IPS-18a (cell line): ENCODE data around the gene HNRNPAB.

Source experiments
- H3K27ac ChIP-seq: one replicate; pipeline ENCODE4 v1.5.1; 2013; ENCODE audit warnings: low read length
- H3K27me3 ChIP-seq: one replicate; pipeline ENCODE4 v1.6.1; 2013; ENCODE audit warnings: mild to moderate bottlenecking, low read length; ENCODE audit not compliant: control insufficient read depth, insufficient read depth
- H3K36me3 ChIP-seq: one replicate; pipeline ENCODE4 v1.6.1; 2013; ENCODE audit warnings: low read depth, low read length; ENCODE audit not compliant: control insufficient read depth
- H3K4me1 ChIP-seq: one replicate; pipeline ENCODE4 v1.6.1; 2013; ENCODE audit warnings: low read depth, low read length; ENCODE audit not compliant: control insufficient read depth
- H3K4me3 ChIP-seq: one replicate; pipeline ENCODE4 v1.5.1; 2013; ENCODE audit warnings: low read length
- H3K9ac ChIP-seq: one replicate; pipeline ENCODE4 v1.6.1; 2013; ENCODE audit warnings: mild to moderate bottlenecking, low read length, moderate library complexity
- H3K9me3 ChIP-seq: one replicate; pipeline ENCODE4 v1.6.1; 2013; ENCODE audit warnings: low read depth, low read length; ENCODE audit not compliant: control insufficient read depth

Gene HNRNPAB

DNA sequence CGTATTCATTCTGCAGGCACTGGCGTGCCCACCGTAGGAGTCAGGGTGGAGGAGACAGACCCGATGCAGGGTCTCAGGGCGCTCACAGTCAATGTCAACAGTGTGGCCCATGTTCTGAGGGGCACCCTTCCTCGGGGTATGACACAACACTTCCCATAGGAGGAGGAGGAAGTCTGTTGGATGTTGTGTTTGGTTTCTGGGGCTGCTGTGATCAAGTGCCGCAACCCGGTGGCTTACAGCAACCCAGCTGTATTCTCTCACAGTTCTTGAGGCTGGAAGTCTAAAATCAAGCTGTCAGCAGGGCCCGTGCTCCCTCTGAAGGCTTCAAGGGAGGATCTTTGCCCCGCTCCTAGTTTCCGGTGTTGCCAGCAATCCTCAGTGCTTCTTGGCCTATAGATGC is 5.6 kb upstream of the HNRNPAB start:
- Histone ChIP-seq H3K27ac (no peak overlapping the region), H3K9ac (no peak overlapping the region), H3K9me3 (no peaks in the 10 kb centered on the region), H3K4me1 (peaks cover 10% of the 10 kb centered on the region), H3K36me3 (no peaks in the 10 kb centered on the region), H3K4me3 (no peak overlapping the region), H3K27me3 (no peaks in the 10 kb centered on the region)

DNA sequence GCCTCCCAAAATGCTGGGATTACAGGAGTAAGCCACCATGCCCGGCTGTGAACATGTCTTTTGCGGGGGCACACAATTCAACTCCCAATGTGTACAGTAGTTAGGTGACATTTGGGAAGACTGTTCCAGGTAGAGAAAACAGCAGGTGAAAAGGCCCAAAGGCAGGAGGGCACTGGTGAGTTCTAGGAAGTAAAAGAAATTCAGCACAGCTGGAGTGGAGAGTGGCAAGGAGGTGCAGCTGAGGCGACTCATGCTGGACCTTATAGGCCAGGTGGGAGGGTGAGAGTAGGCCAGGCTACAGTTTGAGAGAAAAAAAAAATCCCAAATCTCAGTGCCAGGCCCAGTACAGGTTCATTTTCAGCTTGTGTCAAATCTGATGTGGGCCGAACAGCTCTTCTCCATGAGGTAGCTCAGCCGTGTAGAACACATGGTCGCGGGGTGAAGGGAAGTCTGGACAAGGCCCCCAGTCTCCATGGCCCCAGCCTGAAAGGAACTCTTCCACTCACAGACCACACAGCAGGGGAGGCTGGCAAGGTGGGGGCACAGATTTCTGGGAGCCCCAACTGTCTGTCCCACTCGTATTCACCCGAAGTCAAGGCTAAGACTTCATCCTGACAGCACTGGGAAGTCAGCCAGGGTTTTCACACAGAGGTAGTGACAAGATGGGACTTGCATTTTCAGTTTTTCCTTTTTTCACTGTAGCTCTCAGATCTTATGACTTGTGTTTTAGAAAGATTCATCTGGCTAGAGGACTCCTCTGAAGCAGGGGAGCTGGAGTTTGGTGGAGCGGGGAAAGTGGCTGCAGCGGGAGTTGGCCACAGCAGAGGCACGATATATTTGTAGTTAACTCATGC is 4.5 kb upstream of the HNRNPAB start:
- Histone ChIP-seq H3K27ac (no peak overlapping the region), H3K27me3 (no peaks in the 10 kb centered on the region), H3K4me3 (no peak overlapping the region), H3K4me1 (peaks cover 5% of the 10 kb centered on the region), H3K9ac (no peak overlapping the region), H3K9me3 (no peaks in the 10 kb centered on the region), H3K36me3 (no peaks in the 10 kb centered on the region)

- Histone ChIP-seq H3K9ac (no peak overlapping the region), H3K4me3 (no peak overlapping the region), H3K4me1 (peaks cover 3% of the 10 kb centered on the region), H3K27me3 (no peaks in the 10 kb centered on the region), H3K27ac (no peak overlapping the region), H3K9me3 (no peaks in the 10 kb centered on the region), H3K36me3 (peaks cover 11% of the 10 kb centered on the region)
These were observed 3.0 kb upstream of the HNRNPAB start for GRCh38 chr5:178201221-178201926.

DNA sequence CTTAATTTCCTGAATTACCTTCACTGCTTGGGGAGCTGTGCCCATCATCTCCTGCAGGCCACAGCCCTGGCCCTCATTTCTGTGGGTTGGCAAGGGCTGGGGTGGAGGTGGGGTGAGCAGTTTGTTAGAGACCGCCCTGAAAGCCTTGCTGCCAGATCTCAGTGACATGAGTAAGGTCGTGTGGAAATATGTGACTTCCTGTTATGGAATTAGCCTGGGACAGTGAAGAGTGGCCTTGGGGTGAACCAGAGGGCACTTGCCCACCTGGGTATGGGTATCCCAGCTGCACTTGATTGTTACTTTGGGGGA is 2.5 kb upstream of the HNRNPAB start:
- Histone ChIP-seq H3K4me1 (peaks cover 7% of the 10 kb centered on the region), H3K4me3 (no peak overlapping the region), H3K36me3 (peaks cover 16% of the 10 kb centered on the region), H3K27ac (no peak overlapping the region), H3K9me3 (no peaks in the 10 kb centered on the region), H3K9ac (no peak overlapping the region), H3K27me3 (no peaks in the 10 kb centered on the region)

- Histone ChIP-seq H3K9ac (no peak overlapping the region), H3K27ac (no peak overlapping the region), H3K27me3 (no peaks in the 10 kb centered on the region), H3K9me3 (no peaks in the 10 kb centered on the region), H3K4me1 (peaks cover 7% of the 10 kb centered on the region), H3K36me3 (peaks cover 23% of the 10 kb centered on the region), H3K4me3 (no peak overlapping the region)
These were observed 1.8 kb upstream of the HNRNPAB start for GRCh38 chr5:178202541-178202940.

GRCh38 chr5:178203670-178204181 is 607 bp upstream of the HNRNPAB start:
- Histone ChIP-seq H3K9me3 (no peaks in the 10 kb centered on the region), H3K4me1 (peaks cover 7% of the 10 kb centered on the region), H3K27ac (no peak overlapping the region), H3K27me3 (no peaks in the 10 kb centered on the region), H3K36me3 (peaks cover 35% of the 10 kb centered on the region), H3K4me3 (peak overlapping the region; percentile 100), H3K9ac (peak overlapping the region; percentile 89)

DNA sequence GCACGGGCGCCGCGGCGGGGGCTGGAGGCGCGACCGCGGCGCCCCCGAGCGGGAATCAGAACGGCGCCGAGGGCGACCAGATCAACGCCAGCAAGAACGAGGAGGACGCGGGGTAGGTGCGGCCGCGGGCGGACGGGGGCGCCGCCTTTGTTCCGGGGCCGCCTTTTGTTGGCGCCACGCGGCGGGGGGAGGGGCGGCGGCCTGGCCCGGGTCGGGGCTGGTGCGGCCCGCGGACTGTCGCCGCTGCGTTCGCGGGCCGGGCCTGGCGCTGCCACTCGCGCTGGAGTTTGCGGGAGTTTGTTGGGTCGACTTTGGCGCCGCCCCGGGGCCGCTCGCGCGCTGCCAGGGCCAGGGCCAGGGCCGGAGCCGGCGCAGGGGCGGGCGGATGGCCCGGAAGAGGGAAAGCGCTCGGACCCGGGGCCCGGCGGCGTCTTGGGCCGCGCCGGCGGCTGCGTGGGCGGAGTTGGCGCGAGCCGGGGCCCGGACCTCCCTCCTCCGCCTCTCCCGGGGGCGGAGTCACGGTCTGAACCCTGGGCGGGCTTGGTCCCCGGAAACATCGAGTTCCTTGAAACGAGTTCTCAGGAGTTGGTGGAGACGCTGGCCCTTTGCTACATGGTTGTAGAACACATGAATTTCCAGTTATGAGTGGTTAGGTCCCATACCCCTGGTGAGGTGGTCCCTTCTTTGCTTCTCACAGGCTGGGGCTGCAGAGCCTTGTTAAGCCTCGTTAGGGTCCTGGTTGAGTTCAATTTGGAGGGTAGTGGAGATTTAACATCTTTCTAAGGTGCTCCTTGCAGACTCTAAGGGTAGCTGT is 809 bp downstream of the HNRNPAB start:
- peak overlapping the region; percentile 43 for H3K27ac ChIP-seq
- no peaks in the 10 kb centered on the region for H3K9me3 ChIP-seq
- H3K27me3 ChIP-seq: no peaks in the 10 kb centered on the region
- H3K4me1 ChIP-seq: peaks cover 7% of the 10 kb centered on the region
- peak overlapping the region; percentile 100 for H3K4me3 ChIP-seq
- peak overlapping the region; percentile 93 for H3K9ac ChIP-seq
- H3K36me3 ChIP-seq: peaks cover 49% of the 10 kb centered on the region

DNA sequence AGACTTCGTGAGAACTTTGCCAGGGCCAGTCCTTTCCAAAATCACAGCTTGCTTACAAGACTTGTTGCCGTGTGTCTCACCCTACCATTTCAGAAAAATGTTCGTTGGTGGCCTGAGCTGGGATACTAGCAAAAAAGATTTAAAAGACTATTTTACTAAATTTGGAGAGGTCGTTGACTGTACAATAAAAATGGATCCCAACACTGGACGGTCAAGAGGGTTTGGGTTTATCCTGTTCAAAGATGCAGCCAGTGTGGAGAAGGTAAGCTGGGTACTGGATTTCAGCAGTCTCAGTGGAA is 1.4 kb downstream of the HNRNPAB start:
- Histone ChIP-seq H3K27ac (no peak overlapping the region), H3K36me3 (peaks cover 54% of the 10 kb centered on the region), H3K4me1 (peaks cover 7% of the 10 kb centered on the region)

DNA sequence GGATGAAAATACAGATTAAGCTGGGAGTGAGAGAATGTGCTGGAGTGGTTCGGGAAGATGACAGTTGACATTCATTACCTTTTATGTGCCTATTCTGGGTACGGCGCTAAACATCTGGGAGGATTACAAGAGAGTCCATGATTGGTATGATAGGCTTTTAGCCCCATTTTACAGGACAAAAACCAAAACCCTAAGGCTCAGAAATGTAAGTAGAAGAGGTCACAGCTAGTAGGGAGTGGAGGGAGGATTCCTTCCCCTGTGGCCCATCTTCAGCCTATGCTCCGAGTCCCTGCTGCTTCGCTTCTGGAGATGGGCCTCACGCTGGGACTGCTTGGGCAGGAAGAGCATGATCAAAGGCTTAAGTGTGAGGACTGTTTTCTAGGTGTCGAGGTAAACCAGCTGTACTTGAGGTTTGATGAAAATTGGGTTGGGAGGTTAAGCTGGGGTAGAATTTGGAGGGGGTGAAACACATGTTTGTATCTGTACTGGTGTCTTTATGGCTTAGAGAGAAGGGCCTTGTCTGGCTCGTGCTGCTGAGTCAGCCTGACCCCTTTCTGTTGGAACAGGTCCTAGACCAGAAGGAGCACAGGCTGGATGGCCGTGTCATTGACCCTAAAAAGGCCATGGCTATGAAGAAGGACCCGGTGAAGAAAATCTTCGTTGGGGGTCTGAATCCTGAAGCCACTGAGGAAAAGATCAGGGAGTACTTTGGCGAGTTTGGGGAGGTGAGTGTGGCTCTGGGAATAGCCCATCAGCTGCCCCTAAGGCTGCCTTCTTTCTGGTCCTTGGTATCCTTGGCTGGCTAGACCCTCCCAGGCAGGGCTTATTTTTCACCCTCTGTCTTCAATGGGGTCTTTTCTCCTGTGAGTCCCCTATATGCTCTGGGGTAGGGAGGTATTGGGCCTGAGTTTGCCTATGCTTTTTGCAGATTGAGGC is 2.1 kb downstream of the HNRNPAB start:
- Histone ChIP-seq H3K4me1 (peaks cover 7% of the 10 kb centered on the region), H3K27me3 (no peaks in the 10 kb centered on the region), H3K27ac (no peak overlapping the region), H3K9me3 (no peaks in the 10 kb centered on the region), H3K4me3 (peak overlapping the region; percentile 100), H3K9ac (peak overlapping the region; percentile 93), H3K36me3 (peaks cover 62% of the 10 kb centered on the region)

More for the DNA sequence above, 1.4 kb downstream of the HNRNPAB start:
- no peaks in the 10 kb centered on the region for H3K9me3 ChIP-seq
- peak overlapping the region; percentile 93 for H3K9ac ChIP-seq
- H3K27me3 ChIP-seq: no peaks in the 10 kb centered on the region
- peak overlapping the region; percentile 100 for H3K4me3 ChIP-seq

DNA sequence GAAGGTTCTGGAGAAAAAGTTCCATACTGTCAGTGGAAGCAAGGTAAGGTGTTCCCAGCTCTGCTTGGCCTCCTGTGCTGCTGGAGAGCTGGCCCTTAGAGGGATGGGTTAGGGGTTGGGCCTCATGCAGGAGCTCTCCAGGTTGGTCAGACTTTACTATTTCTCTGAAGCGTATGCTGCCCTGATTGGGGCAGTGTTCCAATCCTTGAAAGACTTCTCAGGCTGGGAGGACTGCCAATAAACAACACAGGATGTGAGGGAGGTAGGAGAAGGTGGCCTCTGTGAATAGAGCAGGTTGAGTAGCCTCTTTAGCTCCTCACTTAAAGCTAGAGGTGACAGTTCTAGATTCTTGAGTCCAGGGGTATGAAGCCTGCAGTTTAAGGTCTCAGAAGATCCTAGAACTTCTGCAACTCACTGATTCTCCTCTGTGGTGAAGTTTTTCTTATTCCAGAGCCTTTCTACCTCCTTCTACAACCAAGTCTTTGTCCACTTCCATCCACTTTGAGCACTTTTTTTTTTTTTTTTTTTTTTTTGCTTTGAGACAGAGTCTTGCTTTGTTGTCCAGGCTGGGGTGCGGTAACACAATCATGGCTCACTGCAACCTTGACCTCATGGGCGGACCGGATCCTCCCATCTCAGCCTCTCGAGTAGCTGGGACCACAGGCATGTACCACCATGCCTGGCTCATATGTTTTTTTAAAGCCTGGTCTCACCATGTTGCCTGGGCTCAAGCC is 3.0 kb downstream of the HNRNPAB start:
- H3K9me3 ChIP-seq: no peaks in the 10 kb centered on the region
- no peak overlapping the region for H3K9ac ChIP-seq
- peaks cover 7% of the 10 kb centered on the region for H3K4me1 ChIP-seq
- H3K27ac ChIP-seq: no peak overlapping the region
- H3K36me3 ChIP-seq: peaks cover 71% of the 10 kb centered on the region
- H3K4me3 ChIP-seq: peak overlapping the region; percentile 100
- H3K27me3 ChIP-seq: no peaks in the 10 kb centered on the region
